ENCODE data around the gene SH3GL3.

DNA sequence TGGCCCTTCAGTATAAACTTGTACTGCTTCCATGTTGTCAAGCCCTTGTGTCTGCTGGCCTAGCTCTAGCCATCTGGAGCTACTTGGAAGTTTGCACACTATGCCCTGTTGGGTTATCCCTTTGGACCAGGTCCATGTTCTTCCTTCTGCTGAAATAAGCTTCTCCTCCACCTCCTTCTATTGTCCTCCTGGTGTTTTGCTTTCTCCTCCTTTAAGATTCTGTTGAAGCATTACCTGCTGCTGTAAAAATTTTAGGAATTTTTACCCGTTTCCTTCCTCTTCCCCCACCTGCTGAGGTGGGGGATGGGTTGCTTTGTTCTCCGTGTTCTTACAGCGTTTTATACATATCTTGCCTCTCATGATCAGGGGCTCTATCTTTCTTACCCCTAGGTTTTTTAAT, 51.7 kb downstream of the SH3GL3 start:
- no peak for TF ChIP-seq CTCF (IDR thresholded peaks at IDR 0.05)
- no peak for TF ChIP-seq POLR2A (IDR thresholded peaks at IDR 0.05)
- TF ChIP-seq EP300 (IDR thresholded peaks at IDR 0.05): no peak
